Fibroblast of mammary gland (primary cell): Measurements from ENCODE around the gene ANO7.

Experiments
- DNase-seq: peaks from one replicate; pipeline ENCODE4 v3.0.0-alpha.2; 2010; ENCODE audit warnings: low read depth
- H3K4me3 ChIP-seq: 2 replicates; pipeline ENCODE4 v1.5.1; 2011; ENCODE audit warnings: low read depth, mild to moderate bottlenecking, low read length, moderate library complexity; ENCODE audit not compliant: control insufficient read depth
- TF ChIP-seq, protein P1 (sequence below): conservative IDR thresholded peaks from 2 replicates; pipeline ENCODE4 v1.5.1; 2011; ENCODE audit warnings: low read depth, low read length, inconsistent platforms; ENCODE audit not compliant: control insufficient read depth, insufficient read depth

Gene ANO7

DNA sequence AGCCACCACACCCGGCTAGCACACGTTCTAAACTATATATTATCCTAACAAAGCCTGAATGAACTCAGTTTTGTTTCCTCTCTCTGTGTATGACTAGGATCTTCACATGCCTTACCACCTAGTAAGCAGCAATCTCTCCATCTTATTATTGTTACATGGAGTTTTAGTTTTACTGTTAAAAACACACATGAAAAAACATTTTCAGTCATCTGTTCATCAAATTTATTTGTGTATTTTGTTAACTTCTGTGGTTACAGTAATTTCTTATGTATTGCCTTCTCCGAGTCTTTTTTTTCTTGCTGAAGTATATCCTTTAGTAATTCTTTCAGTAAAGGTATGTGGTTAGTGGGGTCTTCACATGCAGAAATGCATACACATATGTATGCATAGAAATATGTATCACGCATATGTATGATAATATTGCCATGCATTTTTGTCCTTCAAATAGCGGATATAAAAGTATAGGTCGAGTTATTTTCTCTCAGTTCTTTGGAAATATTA, 31.4 kb downstream of the ANO7 start:
- no peak for DNase-seq
- TF ChIP-seq, protein P1, sequence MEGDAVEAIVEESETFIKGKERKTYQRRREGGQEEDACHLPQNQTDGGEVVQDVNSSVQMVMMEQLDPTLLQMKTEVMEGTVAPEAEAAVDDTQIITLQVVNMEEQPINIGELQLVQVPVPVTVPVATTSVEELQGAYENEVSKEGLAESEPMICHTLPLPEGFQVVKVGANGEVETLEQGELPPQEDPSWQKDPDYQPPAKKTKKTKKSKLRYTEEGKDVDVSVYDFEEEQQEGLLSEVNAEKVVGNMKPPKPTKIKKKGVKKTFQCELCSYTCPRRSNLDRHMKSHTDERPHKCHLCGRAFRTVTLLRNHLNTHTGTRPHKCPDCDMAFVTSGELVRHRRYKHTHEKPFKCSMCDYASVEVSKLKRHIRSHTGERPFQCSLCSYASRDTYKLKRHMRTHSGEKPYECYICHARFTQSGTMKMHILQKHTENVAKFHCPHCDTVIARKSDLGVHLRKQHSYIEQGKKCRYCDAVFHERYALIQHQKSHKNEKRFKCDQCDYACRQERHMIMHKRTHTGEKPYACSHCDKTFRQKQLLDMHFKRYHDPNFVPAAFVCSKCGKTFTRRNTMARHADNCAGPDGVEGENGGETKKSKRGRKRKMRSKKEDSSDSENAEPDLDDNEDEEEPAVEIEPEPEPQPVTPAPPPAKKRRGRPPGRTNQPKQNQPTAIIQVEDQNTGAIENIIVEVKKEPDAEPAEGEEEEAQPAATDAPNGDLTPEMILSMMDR: no peak
- no peak overlapping the region for H3K4me3 ChIP-seq

DNA sequence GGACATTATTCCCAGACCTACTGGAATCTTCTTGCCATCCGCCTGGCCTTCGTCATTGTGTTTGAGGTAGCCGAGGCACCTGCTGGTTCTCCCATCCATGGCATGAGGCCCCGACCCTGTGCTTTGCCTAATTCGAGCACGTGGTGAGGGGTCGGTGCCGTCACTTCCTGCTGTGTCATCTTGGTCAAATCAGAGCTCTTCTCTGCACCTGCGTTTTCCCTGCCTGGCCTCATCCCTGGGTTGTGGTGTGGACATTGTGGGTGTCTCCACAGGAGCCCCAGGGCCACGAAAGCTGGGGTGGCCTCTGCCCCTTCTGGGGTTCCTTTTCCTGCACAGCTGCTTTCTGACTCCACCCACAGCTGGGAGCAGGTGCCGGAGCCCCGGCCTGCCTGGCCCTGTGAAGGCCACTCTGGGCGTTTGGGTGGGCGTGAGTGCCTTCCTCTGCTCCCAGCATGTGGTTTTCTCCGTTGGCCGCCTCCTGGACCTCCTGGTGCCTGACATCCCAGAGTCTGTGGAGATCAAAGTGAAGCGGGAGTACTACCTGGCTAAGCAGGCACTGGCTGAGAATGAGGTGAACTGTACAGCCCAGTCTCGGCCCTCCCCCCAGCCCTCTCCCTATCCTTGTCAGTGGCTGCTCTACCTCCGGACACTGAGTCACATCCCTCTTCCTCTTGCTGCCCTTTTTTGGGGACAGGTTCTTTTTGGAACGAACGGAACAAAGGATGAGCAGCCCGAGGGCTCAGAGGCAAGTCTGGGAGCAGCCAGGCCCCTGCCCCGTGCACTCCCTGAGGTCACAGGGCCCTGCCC, 34.9 kb downstream of the ANO7 start:
- TF ChIP-seq, protein P1: no peak
- no peak overlapping the region for H3K4me3 ChIP-seq
- DNase-seq: no peak

DNA sequence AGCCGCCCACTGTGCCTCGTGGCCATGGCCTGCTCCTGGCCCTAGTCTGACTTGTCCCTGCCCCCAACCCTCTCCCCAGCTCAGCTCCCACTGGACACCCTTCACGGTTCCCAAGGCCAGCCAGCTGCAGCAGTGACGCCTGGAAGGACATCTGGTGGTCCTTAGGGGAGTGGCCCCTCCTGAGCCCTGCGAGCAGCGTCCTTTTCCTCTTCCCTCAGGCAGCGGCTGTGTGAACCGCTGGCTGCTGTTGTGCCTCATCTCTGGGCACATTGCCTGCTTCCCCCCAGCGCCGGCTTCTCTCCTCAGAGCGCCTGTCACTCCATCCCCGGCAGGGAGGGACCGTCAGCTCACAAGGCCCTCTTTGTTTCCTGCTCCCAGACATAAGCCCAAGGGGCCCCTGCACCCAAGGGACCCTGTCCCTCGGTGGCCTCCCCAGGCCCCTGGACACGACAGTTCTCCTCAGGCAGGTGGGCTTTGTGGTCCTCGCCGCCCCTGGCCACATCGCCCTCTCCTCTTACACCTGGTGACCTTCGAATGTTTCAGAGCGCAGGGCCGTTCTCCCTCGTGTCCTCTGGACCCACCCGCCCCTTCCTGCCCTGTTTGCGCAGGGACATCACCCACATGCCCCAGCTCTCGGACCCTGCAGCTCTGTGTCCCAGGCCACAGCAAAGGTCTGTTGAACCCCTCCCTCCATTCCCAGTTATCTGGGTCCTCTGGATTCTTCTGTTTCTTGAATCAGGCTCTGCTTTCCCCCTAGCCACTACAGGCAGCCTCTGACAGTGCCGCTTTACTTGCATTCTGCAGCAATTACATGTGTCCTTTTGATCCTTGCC, 35.8 kb downstream of the ANO7 start:
- peak; percentile 74 for DNase-seq
- no peak overlapping the region for H3K4me3 ChIP-seq
- TF ChIP-seq, protein P1: no peak

DNA sequence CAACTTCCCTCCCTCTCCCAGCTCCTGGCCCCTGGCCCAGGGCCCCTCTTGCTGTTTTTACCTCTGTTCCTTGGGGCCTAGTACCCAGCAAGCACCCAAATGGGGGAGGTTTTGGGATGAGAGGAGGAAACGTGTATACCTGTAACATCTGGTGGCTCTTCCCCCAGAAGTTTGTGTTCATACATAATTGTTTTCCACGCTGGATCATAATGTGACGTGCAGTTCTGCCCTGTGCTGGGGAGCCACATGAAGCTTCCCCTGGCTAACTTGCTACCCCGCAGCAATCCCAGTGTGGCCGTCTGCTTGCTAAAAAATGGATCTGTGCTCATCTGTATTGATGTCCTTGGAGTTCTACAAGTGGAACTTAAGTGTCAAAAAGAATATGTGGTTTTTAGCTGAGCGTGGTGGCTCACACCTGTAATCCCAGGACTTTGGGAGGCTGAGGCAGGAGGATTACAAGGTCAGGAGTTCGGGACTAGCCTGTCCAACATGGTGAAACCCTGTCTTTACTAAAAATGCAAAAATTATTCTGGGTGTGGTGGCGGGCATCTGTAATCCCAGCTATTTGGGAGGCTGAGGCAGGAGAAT, 36.5 kb downstream of the ANO7 start:
- TF ChIP-seq, protein P1: no peak
- H3K4me3 ChIP-seq: no peak overlapping the region

DNA sequence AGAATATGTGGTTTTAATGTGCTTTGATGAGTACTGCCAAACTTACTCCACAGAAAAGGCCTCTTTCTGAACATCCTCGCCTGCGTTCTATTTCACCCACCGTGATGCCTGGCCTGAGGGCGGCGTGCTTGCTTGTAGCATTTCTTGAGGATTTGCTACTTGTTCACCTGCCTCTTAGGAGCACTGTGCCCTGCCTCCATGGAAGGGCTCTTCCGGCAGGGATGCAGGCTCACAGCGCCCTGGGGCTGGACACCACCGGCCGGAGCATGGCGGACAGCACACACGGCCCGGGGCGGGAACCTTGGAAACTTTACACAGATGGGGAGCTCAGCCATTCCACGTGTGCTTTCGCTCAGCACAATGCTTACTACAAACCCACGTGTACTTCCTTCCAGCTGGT, 37.1 kb downstream of the ANO7 start:
- H3K4me3 ChIP-seq: no peak overlapping the region
- DNase-seq: no peak
- TF ChIP-seq, protein P1: no peak

More for the DNA sequence above, 36.5 kb downstream of the ANO7 start:
- no peak for DNase-seq

DNA sequence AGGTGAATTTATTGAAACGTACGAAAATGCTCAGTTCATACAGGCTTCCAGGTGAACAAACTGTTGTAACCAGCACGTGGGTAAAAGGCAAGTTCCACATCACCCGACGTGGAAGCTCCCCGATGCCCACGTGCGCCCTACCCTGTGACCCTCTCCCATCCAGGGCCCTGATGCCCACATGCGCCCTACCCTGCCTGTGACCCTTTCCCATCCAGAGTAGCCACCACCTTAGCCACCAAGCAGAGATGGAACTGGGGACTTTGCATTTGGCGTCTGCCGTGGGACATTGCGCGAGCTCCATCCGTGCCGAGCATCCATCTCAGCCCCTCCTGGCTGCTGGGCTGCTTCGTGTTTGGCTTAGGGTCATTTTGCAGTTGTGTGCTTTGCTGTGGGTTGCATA, 37.5 kb downstream of the ANO7 start:
- H3K4me3 ChIP-seq: no peak overlapping the region
- TF ChIP-seq, protein P1: no peak
- no peak for DNase-seq
